Epithelial cell of prostate (primary cell): ENCODE measurements around the gene HPCAL1.

Source experiments
- DNase-seq: peaks from one replicate; pipeline ENCODE4 v3.0.0-alpha.2; 2011; ENCODE audit warnings: low read depth, low spot score
- H3K27ac ChIP-seq: fragments of 450-650 bp; 2 replicates; pipeline ENCODE4 v1.5.1; 2017; ENCODE audit warnings: mild to moderate bottlenecking

HPCAL1 gene

GRCh38 chr2:10469955-10470608 lies 167.4 kb downstream of the HPCAL1 start:
- no peak for DNase-seq
- H3K27ac ChIP-seq: no peak overlapping the region

- no peak overlapping the region for H3K27ac ChIP-seq
- DNase-seq: no peak
Observed at GRCh38 chr2:10471046-10471571, 168.4 kb downstream of the HPCAL1 start.

- no peak for DNase-seq
- no peak overlapping the region for H3K27ac ChIP-seq
Observed at GRCh38 chr2:10471955-10472354, 169.3 kb downstream of the HPCAL1 start.

- H3K27ac ChIP-seq: no peak overlapping the region
- no peak for DNase-seq
Observed at GRCh38 chr2:10473121-10473756, 170.5 kb downstream of the HPCAL1 start.

GRCh38 chr2:10475221-10475722 lies 172.6 kb downstream of the HPCAL1 start:
- no peak for DNase-seq
- H3K27ac ChIP-seq: no peak overlapping the region

- no peak for DNase-seq
- H3K27ac ChIP-seq: no peak overlapping the region
Observed at GRCh38 chr2:10475811-10476660, 173.3 kb downstream of the HPCAL1 start.

- no peak overlapping the region for H3K27ac ChIP-seq
- no peak for DNase-seq
Observed at GRCh38 chr2:10476723-10477442, 174.2 kb downstream of the HPCAL1 start.
